Measurements from ENCODE around the gene C2CD4C. TPM values are rescaled to one million over a fixed set of nuclear protein-coding genes. Genes with fewer than 3 reads are reported as not detected.
"Not testable (repeated sequence)": the region's sequence is repeated elsewhere in the genome, so short reads cannot be mapped to it uniquely, and the experiment has no call there.

The C2CD4C gene
- total RNA-seq, 1 donor from 2014 or later = 5.7 TPM

GRCh38 chr19:383922-384798 is 24.8 kb downstream of the C2CD4C start:
- H3K36me3 ChIP-seq = no peaks in the 10 kb centered on the region
- no peaks in the 10 kb centered on the region for H3K9me3 ChIP-seq
- no peaks in the 10 kb centered on the region for H3K4me1 ChIP-seq
- peak in 1 of 2 donors; percentile 51 for DNase-seq (ENCODE audit: low spot score in 2 of 2)
- H3K27ac ChIP-seq = no peak overlapping the region
- no peaks in the 10 kb centered on the region for H3K27me3 ChIP-seq
- no peak overlapping the region for H3K4me3 ChIP-seq
- intact Hi-C loops (cut with DNase I) = no loop called here
- TF ChIP-seq CTCF (IDR thresholded peaks at IDR 0.05) = peak in 2 of 3 experiments; percentile 8 to 33

- Histone ChIP-seq H3K4me1 (no peaks in the 10 kb centered on the region), H3K27me3 (no peaks in the 10 kb centered on the region), H3K27ac (no peak overlapping the region), H3K9me3 (no peaks in the 10 kb centered on the region), H3K36me3 (no peaks in the 10 kb centered on the region), H3K4me3 (no peak overlapping the region)
- intact Hi-C loops (cut with DNase I) = no loop called here
- TF ChIP-seq CTCF (IDR thresholded peaks at IDR 0.05) = no peak
- peak in 1 of 2 donors; percentile 12 for DNase-seq (ENCODE audit: low spot score in 2 of 2)
Measured at GRCh38 chr19:383040-383439, 25.9 kb downstream of the C2CD4C start.

GRCh38 chr19:382578-382977 is 26.4 kb downstream of the C2CD4C start:
- H3K4me1 ChIP-seq; DNase-seq (ENCODE audit: low spot score in 2 of 2); H3K36me3 ChIP-seq; H3K4me3 ChIP-seq; H3K27ac ChIP-seq; H3K9me3 ChIP-seq; H3K27me3 ChIP-seq; intact Hi-C loops (cut with DNase I): not testable (repeated sequence)

GRCh38 chr19:381901-382300 is 27.0 kb downstream of the C2CD4C start:
- H3K27me3 ChIP-seq; H3K27ac ChIP-seq; H3K4me1 ChIP-seq; H3K36me3 ChIP-seq; H3K9me3 ChIP-seq; DNase-seq (ENCODE audit: low spot score in 2 of 2); intact Hi-C loops (cut with DNase I); H3K4me3 ChIP-seq: not testable (repeated sequence)

GRCh38 chr19:380618-381219 is 28.2 kb downstream of the C2CD4C start:
- H3K27ac ChIP-seq; H3K36me3 ChIP-seq; intact Hi-C loops (cut with DNase I); DNase-seq (ENCODE audit: low spot score in 2 of 2); H3K9me3 ChIP-seq; H3K4me3 ChIP-seq; H3K4me1 ChIP-seq; H3K27me3 ChIP-seq: not testable (repeated sequence)

GRCh38 chr19:379796-380195 is 29.2 kb downstream of the C2CD4C start:
- intact Hi-C loops (cut with DNase I) = no loop called here
- H3K4me3 ChIP-seq = no peak overlapping the region
- no peaks in the 10 kb centered on the region for H3K27me3 ChIP-seq
- TF ChIP-seq CTCF (IDR thresholded peaks at IDR 0.05) = no peak
- H3K36me3 ChIP-seq = no peaks in the 10 kb centered on the region
- no peaks in the 10 kb centered on the region for H3K9me3 ChIP-seq
- H3K27ac ChIP-seq = no peak overlapping the region
- H3K4me1 ChIP-seq = no peaks in the 10 kb centered on the region
- no peak for DNase-seq (ENCODE audit: low spot score in 2 of 2)

- H3K4me3 ChIP-seq = no peak overlapping the region
- H3K9me3 ChIP-seq = no peaks in the 10 kb centered on the region
- H3K36me3 ChIP-seq = no peaks in the 10 kb centered on the region
- no peak overlapping the region for H3K27ac ChIP-seq
- H3K27me3 ChIP-seq = no peaks in the 10 kb centered on the region
- intact Hi-C loops (cut with DNase I) = no loop called here
- no peaks in the 10 kb centered on the region for H3K4me1 ChIP-seq
- DNase-seq (ENCODE audit: low spot score in 2 of 2) = peak in 1 of 2 donors; percentile 33
- TF ChIP-seq CTCF (IDR thresholded peaks at IDR 0.05) = no peak
Measured at GRCh38 chr19:378706-379105, 30.2 kb downstream of the C2CD4C start.
